Epithelial cell of proximal tubule (primary cell): ENCODE data around the gene ACSF3. TPM values are rescaled to one million over a fixed set of nuclear protein-coding genes. Genes with fewer than 3 reads are reported as not detected.

Source experiments
- DNase-seq: peaks from one replicate; pipeline ENCODE4 v3.0.0-alpha.2; 2011; ENCODE audit warnings: low read depth
- H3K4me3 ChIP-seq: 2 replicates; pipeline ENCODE4 v1.5.1; 2011; ENCODE audit warnings: low read depth, mild to moderate bottlenecking, low read length
- CTCF ChIP-seq: conservative IDR thresholded peaks from 2 replicates; pipeline ENCODE4 v1.5.1; 2012; ENCODE audit warnings: low read depth, mild to moderate bottlenecking, low read length
- total RNA-seq: library from RNA; depleted of rRNA; stranded (reverse); fragments of >200 nt; gene quantifications from 2 replicates; pipeline ENCODE4 v1.2.3, GENCODE V29; 2015

The ACSF3 gene
- 16.5 and 27.7 TPM in 2 replicates for total RNA-seq

DNA sequence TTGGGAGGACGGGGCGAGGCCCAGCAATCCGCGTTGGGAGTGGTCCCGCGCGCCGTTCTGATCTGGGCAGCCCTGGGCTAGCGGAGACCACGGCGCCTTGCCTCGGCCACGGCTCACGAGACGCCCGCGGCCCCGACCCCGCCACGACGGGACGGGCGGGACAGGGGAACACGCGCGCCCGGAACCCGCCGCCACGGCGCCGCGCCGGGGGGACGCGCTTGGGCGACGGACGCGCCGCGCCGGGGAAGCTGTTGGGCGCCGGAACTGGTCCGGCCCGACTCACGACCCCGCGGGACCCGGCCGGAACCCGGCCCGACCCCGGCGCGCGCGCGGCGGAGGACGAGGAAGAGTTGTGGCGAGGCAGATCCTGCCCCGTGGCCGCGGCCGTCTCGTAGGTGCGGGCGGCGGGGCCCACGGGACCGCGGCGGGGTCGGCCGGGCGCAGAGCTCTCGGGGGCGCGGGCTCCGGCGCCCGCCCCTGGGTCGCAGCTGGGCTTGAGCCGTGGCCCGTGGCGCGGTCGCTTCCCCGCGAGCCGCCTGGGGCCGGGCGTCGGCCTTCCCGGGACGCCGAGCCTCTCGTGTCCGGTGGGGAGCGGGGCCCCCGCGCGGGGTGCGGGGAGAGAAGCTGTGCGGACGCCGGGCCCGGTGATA is at the start of gene ACSF3:
TSS of gene ACSF3 (plus strand) at position 251 of the 650 bp plus-strand sequence. CDS start 6,830 bp downstream, outside the sequence.
- H3K4me3 ChIP-seq: peak within 1 kb of the TSS; percentile 86
- no peak for DNase-seq
- TF ChIP-seq CTCF: no peak

DNA sequence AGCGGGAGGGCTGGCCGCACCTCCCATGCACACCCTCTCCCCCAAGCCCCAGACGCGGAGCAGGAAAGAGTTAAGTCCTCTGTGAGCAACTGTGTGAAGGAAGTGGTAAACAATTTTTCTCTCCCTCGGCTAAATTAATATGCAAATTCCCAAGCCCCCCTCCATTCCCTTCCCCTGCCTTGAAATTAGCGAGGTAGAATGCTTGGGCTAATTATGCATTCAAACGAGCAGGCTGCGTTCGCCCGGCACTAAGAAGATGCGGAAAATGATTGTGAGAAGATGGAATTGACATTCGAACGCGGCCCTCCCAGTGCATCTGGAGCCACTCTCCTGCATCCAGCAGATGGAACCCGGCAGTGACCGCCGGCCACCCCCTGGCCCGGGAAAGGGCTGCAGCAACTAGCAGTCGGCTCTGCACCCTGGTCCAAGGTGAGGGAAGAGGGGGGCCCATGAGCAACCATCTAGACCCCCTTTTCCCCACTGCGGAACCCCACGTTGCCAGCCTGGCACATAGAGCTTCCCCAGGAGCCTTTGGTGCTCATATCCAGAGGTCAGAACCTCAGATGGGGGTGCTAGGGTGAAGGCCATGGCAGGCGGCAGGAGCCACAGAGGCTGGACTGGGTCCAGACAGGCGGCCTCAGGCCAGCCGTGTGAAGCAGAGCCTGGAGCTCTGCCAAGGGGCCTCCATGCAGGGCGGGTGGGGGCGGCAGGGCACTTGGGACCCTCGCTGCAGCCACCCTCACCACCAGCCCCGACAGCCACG is 49.1 kb upstream of the ACSF3 start:
- no peak overlapping the region for H3K4me3 ChIP-seq
- TF ChIP-seq CTCF: no peak
- no peak for DNase-seq

DNA sequence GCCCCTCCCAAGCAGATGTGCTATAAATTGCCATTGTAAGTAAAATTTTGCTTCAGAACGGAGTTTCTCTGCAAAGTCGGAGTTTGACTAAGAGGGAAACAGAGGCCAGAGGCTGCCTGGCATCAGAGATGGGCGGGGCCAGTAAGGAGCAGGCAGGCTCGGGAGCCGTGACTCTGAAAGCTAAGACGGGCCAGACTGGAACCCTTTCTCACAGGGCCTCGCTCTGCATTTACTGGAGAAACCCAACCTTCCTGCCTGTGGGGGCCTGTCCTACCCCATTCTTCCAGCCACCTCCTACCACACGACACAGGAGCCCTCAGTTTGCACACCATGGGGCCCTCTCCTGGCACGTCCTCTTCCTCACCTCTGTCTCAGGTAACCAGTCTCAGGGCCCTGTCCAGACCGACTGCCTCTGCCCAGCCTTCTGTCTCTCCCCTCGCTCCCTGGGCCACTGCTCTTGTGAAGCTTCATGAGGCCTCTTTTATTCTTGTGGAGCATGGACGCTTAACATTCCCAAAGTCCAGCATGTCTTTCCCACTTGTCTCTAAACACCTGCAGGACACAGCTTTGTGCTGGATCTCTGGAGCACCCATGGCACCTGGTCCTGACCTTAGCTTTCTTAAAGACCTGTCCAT is 48.4 kb upstream of the ACSF3 start:
- TF ChIP-seq CTCF: no peak
- no peak overlapping the region for H3K4me3 ChIP-seq
- DNase-seq: no peak

GRCh38 chr16:89045881-89046280 is 47.8 kb upstream of the ACSF3 start:
- TF ChIP-seq CTCF: no peak
- no peak overlapping the region for H3K4me3 ChIP-seq
- DNase-seq: no peak

DNA sequence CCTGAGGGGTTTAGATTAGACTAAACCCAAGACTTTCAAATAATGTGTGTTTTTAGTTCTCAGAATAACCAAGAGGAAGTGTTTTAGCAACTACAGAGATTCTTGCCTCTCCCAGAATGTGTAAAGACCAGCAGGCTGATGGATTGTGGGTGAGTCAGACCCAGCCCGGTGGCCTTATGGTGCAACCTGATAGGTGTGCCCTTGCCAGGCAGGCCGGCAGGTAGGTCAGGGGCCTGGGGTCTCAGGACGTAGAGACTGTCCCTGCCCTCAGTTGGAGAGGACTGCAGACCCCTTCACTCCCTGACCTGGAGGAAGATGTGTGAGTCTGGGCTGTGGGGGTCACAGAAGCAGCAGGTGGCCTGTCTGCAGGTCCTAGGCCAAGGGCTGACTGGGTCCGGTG is 47.2 kb upstream of the ACSF3 start:
- no peak overlapping the region for H3K4me3 ChIP-seq
- DNase-seq: no peak
- no peak for TF ChIP-seq CTCF

GRCh38 chr16:89047331-89048089 is 46.1 kb upstream of the ACSF3 start:
- TF ChIP-seq CTCF: no peak
- no peak overlapping the region for H3K4me3 ChIP-seq
- DNase-seq: no peak
